Camera-type eye (tissue), 1 donor: ENCODE results near the gene CCNB1IP1. TPM values are rescaled to one million over a fixed set of nuclear protein-coding genes. Genes with fewer than 3 reads are reported as not detected.

Experiments used
- total RNA-seq: library from RNA; depleted of rRNA; stranded (reverse); fragments of >200 nt; gene quantifications from one replicate; pipeline ENCODE4 v1.2.3, GENCODE V29; 2014

CCNB1IP1 gene
- 72.0 TPM for total RNA-seq

DNA sequence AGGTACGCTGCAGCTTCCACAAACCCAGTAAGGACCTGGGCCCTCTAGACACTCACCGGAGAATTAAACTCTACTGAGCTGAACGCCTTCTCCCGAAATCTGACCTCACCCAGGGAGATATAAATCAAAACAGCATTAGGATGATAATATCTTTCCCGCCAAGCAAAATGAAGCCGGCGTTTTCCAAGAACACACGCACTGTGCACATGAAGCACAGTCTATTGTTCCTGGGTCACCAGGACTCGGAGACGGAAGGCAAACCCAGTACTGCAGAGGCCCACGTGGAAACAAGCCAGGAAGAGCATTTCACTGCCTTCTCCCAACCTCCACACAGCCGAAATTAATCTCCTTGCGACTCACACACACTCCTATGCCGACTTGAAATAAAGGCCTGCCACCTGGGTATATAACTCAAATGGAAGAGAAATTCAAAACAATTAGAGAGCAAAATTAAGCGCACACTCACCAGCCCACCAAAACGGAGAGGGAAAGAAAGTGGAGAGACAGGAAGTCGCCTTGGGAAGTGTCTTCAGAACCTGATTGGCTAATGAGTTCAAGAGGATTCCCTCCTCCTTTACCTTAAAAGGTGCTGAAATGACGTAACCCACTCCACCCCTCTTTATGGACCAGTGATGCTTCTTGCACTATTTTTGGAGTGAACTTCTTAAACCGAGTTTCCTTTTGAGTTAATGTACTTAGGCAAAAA is at the start of gene CCNB1IP1:
Gene CCNB1IP1 (minus strand): TSS at position 492 of the 706 bp plus-strand sequence. CDS start 16,756 bp downstream, outside the sequence.

GRCh38 chr14:20343092-20343861 is 10.2 kb upstream of the CCNB1IP1 start, which contains the start of gene PARP2:
Gene PARP2 (plus strand): TSS chr14:20343635. CDS start chr14:20343642, 7 bp downstream.

GRCh38 chr14:20305265-20306078 is 27.6 kb downstream of the CCNB1IP1 start, which contains the start of gene TTC5:
Gene TTC5 (minus strand): TSS chr14:20305951. CDS start chr14:20305937, 14 bp downstream.

Other genes with a start within 250 kb of the CCNB1IP1 start
- not detected for gene OR4K17, start 222.5 kb downstream of the CCNB1IP1 start, total RNA-seq
- not detected for gene OR4N5, start 194.5 kb downstream of the CCNB1IP1 start, total RNA-seq
- not detected for gene OR11G2, start 142.4 kb downstream of the CCNB1IP1 start, total RNA-seq
- not detected for gene OR11H6, start 109.6 kb downstream of the CCNB1IP1 start, total RNA-seq
- gene OR11H7, start 104.3 kb downstream of the CCNB1IP1 start, total RNA-seq, result not detected
- gene OR11H4, start 94.0 kb downstream of the CCNB1IP1 start, total RNA-seq, result not detected
- 30.5 TPM for gene TTC5, start 27.3 kb downstream of the CCNB1IP1 start, total RNA-seq
- 21.3 TPM for gene PARP2, start 10.4 kb upstream of the CCNB1IP1 start, total RNA-seq
- gene TEP1, start 80.2 kb upstream of the CCNB1IP1 start, total RNA-seq, result 13.4 TPM
- gene KLHL33, start 102.9 kb upstream of the CCNB1IP1 start, total RNA-seq, result 0.99 TPM
- gene OSGEP, start 121.5 kb upstream of the CCNB1IP1 start, total RNA-seq, result 52.9 TPM
- gene APEX1, start 121.9 kb upstream of the CCNB1IP1 start, total RNA-seq, result 116 TPM
- gene PIP4P1, start 128.2 kb upstream of the CCNB1IP1 start, total RNA-seq, result 27.3 TPM
- gene PNP, start 136.1 kb upstream of the CCNB1IP1 start, total RNA-seq, result 14.8 TPM
- gene RNASE10, start 172.3 kb upstream of the CCNB1IP1 start, total RNA-seq, result not detected
- not detected for gene RNASE9, start 227.8 kb upstream of the CCNB1IP1 start, total RNA-seq